Colon (tissue), 2 donors: ENCODE results near the gene WDR70.
"Not testable (repeated sequence)": the region's sequence is repeated elsewhere in the genome, so short reads cannot be mapped to it uniquely, and the experiment has no call there.

Experiments
- FAIRE-seq: peaks from 2 replicates; lab custom pipeline; 2012; peaks lifted over from hg19 to GRCh38; lab: Jason Lieb, UNC
- donor health status: control.
- donor health status: control.

WDR70 gene

GRCh38 chr5:37640088-37640487 lies 261.0 kb downstream of the WDR70 start:
- no peak for FAIRE-seq

- no peak for FAIRE-seq
Measured at GRCh38 chr5:37641933-37642332, 262.8 kb downstream of the WDR70 start.

- no peak for FAIRE-seq
Measured at GRCh38 chr5:37645707-37646106, 266.6 kb downstream of the WDR70 start.

- not testable (repeated sequence) for FAIRE-seq
Measured at GRCh38 chr5:37654566-37654965, 275.4 kb downstream of the WDR70 start.

- no peak for FAIRE-seq
Measured at GRCh38 chr5:37657046-37657445, 277.9 kb downstream of the WDR70 start.

- no peak for FAIRE-seq
Measured at GRCh38 chr5:37658440-37658839, 279.3 kb downstream of the WDR70 start.

GRCh38 chr5:37660319-37660718 lies 281.2 kb downstream of the WDR70 start:
- no peak for FAIRE-seq

GRCh38 chr5:37661227-37661920 lies 282.3 kb downstream of the WDR70 start:
- no peak for FAIRE-seq

- no peak for FAIRE-seq
Measured at GRCh38 chr5:37661951-37662350, 282.8 kb downstream of the WDR70 start.

GRCh38 chr5:37662362-37662761 lies 283.2 kb downstream of the WDR70 start:
- no peak for FAIRE-seq

GRCh38 chr5:37662789-37663485 lies 283.8 kb downstream of the WDR70 start:
- FAIRE-seq, result no peak

- FAIRE-seq, result no peak
Measured at GRCh38 chr5:37663538-37663937, 284.4 kb downstream of the WDR70 start.

- no peak for FAIRE-seq
Measured at GRCh38 chr5:37664551-37664950, 285.4 kb downstream of the WDR70 start.

GRCh38 chr5:37665272-37665671 lies 286.2 kb downstream of the WDR70 start:
- no peak for FAIRE-seq

GRCh38 chr5:37665889-37666288 lies 286.8 kb downstream of the WDR70 start:
- no peak for FAIRE-seq

- no peak for FAIRE-seq
Measured at GRCh38 chr5:37667430-37667829, 288.3 kb downstream of the WDR70 start.

GRCh38 chr5:37667846-37668245 lies 288.7 kb downstream of the WDR70 start:
- no peak for FAIRE-seq

- no peak for FAIRE-seq
Measured at GRCh38 chr5:37668524-37669047, 289.5 kb downstream of the WDR70 start.

GRCh38 chr5:37672118-37672588 lies 293.0 kb downstream of the WDR70 start:
- not testable (repeated sequence) for FAIRE-seq

GRCh38 chr5:37674361-37674760 lies 295.2 kb downstream of the WDR70 start:
- not testable (repeated sequence) for FAIRE-seq

GRCh38 chr5:37679326-37679725 lies 300.2 kb downstream of the WDR70 start:
- FAIRE-seq, result not testable (repeated sequence)

- FAIRE-seq, result not testable (repeated sequence)
Measured at GRCh38 chr5:37679903-37680302, 300.8 kb downstream of the WDR70 start.

- FAIRE-seq, result no peak
Measured at GRCh38 chr5:37683072-37683471, 304.0 kb downstream of the WDR70 start.
